Activated CD8-positive, alpha-beta memory T cell treated with anti-CD3 and anti-CD28 coated beads for 4 hours (primary cell): ENCODE data around the gene CREB5.

Experiments
- DNase-seq, 2 donors: peaks; one replicate each; pipeline ENCODE4 v3.0.0-alpha.2; 2020; ENCODE audit warnings: low read depth in 2 of 2

Gene CREB5

DNA sequence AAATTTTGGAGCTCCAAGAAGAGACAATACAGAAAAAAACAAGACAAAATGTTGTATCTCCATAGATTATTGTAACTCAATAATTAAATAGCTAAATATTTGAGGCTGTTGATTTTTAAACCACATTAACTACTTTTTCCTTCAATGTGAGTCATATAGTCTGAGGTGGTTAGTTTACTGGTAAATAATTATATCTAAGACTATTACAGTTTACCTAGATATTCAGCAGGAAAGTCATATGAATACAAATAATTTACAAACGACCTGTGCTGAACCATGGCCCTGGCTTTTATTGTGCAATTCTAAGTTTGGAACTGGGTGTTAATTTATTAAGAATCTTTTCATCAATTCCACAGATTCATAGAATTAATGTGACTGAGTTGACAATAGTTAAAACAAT is 22.2 kb downstream of the CREB5 start:
- DNase-seq = no peak

DNA sequence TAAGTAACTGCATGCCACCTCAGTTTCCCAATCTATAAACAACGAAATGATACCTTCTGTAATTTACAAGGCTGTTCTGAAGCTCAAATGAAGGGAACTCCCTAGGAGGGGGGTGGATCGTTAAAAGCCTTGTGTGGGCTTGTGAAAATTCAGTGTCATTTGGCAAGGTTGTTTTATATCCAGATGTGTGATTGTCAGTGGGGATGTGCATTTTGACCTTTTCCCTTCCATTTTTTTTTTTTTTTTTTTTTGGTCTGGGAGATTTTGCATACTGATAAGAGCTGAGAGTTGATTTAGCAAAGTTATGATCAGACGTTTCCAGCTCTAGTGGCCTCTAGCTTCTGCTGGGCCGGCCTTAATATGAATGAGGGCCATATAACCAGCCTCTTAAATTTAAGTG is 22.8 kb downstream of the CREB5 start:
- DNase-seq = no peak

DNA sequence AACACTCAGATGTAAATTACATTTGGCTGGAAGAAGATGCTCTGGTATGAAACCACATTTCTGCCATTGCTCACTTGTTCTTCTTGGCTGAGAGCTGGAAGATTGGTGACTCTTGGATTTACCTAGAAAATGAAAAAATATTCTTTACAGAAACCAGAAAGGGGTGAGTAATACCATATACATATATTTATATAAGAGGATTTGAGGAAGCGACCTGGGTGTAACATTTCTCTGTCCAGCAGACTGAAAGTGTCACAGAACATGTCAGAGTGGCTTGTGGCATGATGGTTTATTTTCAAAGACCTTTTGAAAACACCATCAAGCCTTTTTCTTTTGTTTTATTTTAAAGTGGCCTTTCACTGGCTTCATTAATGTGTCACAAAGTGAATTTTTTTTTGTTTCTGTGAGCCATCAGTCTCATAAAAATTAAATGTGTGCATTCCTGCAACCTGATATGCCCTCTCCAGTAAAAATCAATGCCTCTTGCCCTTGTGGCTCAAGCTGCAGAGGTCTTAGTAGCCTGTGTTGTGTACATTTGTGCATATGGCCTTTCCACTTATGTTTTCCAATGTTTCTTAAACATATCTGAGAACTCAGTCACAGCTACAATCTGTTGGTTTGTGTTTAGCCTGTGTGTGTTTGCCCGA is 23.5 kb downstream of the CREB5 start:
- no peak for DNase-seq

DNA sequence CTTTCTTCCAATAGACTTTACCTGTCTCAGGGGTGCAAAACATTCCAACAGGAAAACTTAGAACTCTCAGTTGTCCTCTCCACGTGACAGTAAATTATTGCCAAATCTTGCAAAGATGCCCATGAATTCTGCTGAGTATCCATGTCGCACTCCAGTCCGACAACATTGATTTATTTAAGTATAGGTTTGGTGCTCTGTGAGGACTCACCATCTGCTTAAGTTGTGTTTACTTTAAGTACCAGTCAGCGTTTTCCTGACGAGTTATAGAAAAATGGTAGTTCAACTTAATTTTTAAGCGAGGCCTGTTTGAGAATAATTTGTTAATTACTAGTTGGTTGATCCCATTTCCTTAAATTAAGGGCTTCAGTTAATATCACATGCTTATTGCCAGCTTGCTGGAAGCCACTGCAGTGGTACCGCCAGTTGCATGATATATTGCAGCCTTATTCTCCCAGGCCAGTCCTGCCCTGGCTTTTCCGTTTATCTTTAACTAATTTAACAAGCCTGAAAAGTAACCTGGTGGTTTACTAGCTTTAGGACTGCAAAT is 27.8 kb downstream of the CREB5 start:
- DNase-seq = no peak

DNA sequence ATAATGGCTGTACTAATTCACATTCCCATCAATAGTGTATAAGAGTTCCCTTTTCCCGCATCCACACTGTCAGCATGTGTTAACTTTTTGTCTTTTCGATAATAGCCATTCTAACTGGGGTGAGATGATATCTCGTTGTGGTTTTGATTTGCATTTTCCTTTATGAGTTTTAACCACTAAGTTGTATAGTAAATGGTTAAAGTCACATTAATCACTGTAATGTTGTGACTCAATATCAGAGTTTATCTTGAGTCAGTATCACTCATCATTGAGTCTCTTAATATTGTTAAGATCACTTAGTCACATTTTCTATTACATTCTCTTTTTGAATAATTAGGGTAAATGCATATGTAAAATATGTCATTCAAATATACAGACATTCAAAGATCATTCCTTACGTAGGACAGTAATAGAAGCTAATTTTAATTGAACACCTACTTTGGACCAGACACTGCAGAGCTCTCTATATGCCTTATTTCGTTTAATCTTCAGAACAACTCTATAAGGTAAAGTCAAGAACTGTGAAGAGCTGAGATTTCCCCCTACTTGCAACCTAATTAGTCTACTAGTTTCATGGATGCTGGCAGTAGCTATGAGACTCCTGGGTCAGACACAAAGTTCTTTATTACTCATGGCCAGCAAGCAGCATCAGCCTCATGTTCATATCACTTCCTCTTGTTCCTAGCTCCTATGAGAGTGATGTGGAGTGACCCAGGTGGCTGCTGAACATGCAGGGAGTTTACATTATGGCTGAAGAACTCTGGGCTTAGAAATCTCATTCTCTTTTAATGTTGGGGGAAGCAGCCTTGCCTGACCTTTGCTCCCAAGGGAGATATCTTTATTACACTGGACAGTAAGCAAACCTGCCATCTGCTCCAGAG is 30.5 kb downstream of the CREB5 start:
- DNase-seq = no peak

DNA sequence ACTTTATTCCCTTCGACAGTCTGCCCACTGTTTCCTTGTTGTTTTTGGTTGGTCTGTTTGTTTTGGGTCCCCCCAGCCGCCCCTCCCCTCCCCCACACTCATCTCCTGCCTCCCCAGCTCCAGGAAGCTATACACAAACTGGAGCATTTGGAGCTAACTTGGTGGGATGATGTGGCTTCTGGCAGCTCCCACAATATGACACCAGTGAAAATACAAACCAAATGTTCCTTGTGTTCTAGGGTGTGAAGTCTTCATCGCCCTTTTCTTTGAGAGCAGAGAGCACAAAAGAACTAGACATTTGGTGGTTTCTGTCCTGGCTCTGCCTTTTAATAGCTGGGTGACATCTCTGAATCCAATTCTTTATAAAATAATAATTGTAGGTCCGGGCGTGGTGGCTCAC is 33.8 kb downstream of the CREB5 start:
- no peak for DNase-seq

DNA sequence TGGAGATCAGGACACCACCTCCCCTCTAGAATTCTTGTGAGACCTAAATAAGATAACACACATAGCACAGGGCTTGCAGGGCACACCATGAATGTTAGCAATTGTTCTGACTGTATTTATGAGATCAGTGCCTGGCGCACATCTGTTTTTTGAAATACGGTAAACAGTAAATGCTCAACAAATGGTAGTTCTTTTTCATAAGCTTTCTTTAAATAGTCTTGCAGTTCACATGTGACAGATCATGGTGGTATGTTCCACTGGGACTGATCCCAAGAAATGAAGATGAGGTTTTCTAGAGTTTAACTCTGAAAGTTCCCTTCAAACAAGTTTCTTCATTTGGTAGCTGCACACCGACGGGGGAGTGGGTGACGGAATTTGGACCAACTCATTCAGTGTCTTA is 34.8 kb downstream of the CREB5 start:
- DNase-seq = no peak

DNA sequence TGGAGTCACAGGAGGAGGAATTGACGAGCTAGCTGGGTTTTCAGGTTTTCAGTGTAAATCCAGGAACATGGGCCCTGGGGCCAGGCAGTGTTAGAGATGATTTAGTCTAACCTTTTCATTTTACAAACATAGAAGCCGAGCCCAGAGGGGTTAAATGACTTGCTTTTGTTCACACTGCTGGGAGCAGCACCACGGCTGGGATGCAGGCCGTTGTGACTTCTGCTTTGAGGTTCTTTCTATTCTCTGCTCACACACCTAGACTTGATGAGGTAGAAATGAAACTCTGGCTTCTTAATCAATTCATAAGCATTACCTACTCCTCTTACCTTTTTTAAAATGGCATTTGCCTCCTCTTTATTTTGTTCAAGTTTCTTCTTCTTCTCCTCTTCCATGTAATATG is 36.4 kb downstream of the CREB5 start:
- no peak for DNase-seq

DNA sequence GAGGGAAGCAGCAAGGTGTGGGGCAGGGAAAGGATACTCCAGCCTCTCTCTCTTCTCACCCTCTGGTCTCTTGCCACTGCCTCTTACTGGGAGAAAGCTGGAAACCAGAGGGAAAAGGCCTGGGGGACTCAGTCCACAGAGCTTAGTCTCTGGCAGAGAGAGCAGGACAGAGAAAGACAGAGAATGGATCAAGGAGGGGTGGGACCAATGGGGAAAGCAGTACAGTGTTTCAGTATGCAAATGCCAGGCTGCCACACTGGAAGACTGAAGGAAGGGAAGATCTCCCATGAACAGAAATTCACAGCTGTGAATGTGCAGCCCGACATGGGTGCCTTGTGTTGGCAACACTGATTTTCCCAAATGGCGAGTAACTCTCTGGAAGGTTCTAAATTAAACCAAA is 40.4 kb downstream of the CREB5 start:
- DNase-seq = no peak

DNA sequence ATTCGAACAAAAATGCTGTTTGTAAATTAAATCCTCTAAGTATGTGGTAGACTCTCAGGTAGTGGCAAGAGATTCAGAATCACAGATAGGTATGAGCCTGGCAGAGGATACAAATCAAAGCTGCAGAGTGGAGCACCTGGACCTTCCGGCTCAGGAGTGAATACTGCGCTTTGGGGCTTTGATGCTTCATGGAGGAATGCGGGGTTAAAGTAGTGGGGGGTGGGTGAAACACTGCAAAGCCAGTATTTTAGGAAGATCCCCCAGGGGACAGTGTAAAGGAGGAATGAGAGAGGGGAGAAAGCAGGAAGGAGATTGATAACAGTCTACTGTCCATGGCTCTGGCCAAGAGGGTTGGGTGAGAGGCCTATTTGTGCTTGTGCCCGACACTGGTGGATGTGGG is 43.2 kb downstream of the CREB5 start:
- no peak for DNase-seq

DNA sequence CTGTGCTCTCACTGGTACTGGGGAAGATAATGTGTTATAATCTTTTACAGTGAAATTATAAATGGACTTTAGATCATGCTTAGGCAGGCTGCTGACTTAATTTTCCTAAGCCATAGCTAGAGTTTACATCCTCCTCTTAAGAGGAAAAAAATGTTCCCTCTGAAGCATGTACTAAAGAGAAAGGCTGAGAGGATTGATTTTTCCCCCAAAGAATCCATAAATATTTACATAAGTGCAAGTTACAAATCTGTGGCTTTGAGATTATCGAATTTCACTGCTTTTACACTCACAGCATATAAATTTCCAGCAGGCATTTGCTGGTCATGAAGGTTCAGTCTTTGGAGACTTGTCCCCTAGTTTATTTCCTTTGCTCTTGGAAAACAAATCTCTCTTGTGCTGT is 43.7 kb downstream of the CREB5 start:
- DNase-seq = no peak

DNA sequence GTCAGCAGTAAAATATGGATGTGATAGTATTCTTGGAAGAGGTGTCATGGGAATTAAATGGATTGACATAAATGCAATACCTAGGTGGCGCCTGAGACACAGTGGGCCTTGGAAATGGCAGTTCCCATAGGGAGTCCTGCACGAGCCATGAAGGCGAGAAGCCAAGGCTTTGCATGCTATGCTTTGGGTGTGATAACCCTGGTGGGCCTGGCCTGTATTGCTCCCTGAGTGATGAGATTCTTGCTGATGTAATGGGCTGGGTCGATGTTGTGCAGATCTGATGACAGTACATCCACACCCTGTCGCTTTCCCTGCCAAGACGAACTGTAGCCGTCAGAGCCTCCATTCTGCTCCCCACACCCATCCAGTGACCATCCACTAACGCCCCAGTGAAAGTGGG is 46.4 kb downstream of the CREB5 start:
- DNase-seq = no peak

DNA sequence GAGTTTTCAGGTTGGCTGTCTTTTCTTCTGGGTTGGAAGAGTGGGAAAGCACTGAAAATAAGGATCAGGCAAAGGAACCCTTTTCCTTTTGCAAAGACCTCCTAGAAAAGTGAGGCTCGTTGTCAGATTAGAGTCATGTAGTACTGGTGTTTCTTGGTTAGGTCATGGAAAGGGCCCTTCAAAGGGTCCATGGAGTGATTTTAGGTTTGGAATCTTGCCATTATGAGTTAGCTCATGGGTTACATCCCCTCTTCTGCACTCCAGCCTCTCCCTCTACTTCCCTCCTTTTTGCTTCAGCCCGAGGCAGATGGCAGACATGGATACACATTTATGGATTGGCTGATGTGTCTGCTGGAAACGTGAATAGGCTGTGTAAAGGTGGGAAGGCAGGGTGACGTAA is 47.0 kb downstream of the CREB5 start:
- DNase-seq = no peak

DNA sequence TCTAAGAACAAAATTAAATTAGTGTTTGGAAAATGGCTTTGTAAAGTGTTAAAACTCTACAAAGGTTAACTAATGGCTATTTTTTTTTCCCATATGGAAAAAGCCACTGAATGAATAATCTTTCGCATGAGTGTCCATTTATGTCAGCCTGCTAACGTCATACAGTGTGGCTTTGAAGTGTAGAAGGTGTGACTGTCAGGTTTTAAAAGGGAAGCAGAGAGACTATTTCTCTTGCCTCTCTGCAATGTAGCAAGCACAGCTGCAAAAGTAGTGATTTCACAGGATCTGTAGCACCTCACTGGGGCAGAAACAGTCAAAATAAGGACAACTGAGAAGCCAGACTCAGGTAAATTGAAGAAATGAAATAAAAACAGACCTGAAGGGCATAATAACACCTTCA is 53.4 kb downstream of the CREB5 start:
- DNase-seq = no peak

DNA sequence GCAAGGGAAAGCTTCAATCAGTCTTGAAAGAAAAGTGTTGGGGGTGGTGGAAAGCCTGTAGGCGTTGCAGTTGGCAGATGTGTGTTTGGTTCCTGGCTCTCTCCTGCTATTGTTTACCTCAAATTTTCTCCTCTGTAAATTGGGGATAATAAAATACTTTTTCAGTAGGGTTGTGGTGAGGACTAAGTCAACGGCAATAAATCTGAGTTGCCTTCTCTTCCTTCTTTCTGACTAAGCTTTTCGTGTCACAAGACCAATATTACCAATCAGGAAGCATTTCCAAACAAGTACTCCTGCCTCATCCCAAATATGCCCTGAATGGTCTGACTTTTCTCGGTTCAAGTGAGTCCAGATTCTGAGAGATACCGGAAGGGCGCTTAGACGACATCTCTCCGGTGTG is 54.0 kb downstream of the CREB5 start:
- DNase-seq = no peak

DNA sequence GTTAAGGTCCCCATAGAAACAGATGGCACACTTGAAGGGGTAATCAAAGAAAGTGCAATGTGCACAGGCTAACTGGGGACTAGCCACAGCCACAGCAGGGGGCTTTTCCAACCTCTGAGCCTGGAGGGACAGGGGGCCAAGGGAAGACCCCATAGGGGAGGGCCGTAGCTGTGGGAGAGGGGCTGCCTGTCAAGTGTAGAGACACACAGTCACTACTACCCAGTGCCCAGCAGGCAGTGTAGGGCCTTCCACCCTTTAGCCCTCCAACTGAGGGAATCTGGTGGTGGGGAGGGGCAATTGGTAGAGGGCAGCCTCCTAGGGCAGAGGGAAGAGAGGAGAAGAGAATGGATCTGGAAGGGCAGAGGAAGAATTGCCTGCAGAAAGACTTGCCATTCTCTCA is 54.6 kb downstream of the CREB5 start:
- DNase-seq = no peak

DNA sequence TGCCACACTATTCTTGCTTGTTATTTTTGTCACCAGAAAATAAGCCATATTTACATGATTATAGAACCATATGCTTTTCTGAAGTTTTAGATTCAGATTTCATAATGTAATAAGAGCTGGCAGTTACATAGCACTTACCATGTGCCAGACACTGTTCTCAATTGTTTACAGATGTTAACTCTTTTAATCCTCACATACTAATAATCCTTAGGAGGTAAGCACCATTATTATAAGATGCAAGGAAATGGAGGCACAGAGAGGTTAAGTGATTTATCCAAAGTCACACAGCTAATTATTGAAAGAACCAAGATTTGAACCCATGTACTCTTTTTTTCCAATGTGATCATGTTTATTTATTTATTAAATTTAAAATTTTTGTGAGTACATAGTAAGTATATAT is 57.2 kb downstream of the CREB5 start:
- no peak for DNase-seq

DNA sequence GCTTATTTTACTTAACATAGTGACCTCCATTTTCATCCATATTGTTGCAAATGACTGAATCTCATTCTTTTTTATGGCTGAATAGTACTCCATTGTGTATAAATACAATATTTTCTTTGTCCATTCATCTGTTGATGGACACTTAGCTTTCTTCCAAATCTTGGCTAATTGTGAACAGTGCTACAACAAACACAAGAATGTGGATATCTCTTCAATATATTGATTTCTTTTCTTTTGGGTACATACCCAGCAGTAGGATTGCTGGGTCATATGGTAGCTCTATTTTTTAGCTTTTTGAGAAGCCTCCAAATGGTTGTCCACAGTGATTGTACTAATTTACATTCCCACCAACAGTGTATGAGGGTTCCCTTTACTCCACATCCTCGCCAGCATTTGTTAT is 58.0 kb downstream of the CREB5 start:
- no peak for DNase-seq

DNA sequence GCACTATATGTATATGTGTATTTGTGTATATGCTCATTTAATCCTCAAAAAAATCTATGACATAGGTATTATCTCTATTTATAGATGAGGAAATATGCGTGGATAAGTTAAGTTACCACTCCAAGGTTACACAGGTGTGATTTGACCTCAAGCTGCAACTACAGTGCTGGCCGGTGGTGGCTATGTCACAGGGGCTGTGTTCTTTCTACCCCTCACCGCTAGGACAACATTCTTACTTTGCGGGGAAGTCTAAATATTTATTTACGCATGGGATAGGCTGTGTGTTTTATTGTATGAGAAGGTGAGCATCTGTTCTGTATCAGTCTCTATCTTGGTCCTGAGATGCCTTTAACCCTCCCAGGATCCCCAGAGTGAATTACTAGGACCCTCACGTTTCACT is 60.0 kb downstream of the CREB5 start:
- no peak for DNase-seq

DNA sequence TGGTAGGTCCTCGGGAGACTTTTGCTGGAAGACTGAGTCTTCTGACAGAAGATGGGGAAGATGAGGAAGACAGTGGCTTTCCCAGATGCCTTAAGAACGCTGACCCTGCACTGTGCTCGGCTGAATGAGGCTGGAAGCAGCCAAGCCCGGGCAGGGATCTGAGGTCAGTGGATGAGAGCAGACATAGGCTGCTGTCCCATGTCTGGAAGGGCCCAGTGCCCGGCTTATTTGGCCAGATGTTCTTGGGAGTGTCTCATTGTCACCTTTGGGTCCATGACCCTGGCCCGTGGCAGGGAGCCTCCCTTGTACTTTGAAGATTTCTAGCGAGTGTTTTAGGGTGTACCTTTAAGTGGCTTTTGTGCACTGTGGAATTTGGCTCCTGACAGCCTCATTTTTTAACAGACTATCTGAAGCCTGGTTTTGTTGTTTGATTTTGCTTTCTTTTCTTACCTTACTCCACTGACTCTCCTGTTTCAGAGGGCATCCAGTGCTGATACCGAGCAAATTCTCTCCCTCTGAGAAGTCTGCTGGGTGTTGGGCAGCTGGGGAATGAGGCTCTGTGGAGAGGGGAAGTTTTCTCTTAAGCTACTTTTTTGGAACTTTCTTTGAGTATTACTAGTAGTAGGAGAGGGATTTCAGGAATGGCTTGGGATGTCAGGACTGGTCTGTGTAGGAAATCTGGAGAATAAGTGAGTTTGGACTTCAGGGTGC is 61.4 kb downstream of the CREB5 start:
- DNase-seq = no peak

DNA sequence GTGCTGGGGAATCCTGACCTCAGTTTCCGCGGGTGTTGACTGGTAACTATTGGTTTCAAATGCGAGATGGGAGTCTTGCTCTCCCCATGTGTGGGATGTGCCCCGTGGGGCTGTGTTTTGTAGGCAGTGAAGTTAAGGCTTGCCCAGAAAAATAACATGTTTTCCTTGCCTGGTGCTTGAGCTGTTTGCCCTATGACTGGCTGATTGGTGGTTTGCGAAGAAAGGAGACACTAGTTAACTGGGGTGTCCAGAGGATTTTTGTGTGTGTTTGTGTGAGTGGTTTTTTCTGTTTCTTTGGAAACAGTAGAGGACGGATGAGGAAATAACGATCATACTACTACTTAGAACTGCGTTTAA is 61.9 kb downstream of the CREB5 start:
- no peak for DNase-seq

DNA sequence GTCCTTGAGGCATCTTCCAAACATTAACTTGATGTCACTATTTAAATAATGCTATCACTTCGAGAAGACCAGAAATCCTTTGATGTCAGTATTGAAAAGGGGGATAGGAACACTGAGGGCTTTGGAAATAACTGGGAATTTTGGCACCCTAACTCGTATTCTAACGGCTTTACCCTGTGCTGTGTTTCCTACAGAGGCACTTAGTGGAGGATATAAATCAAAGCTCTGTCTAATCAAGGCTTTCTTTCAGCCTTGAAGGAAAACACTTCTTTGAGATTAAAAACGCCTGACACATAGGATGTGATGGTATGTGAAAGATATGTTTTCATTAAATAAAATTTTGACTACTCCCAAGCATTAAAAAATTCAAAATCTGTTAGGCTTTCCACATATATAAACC is 62.3 kb downstream of the CREB5 start:
- no peak for DNase-seq

DNA sequence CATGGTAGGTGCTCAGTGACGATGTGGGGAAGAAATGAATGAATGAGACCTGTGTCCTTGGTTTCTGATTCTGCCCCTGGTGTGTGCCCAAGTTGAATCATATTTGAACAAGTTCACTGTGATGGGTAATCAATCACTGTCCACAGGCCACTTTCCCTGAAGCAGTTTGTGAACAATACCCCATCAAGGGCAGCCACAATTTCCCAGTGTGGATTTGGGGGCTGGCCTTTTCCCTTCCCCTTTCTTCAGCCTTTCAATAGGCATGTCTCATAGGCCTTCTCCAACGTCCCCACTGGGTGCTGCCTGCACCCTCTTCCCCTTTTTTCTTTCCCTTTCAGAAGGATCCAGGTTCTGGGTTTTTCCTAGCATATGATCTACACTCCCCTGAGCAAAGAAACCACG is 64.7 kb downstream of the CREB5 start:
- DNase-seq = no peak
